ENCODE measurements around the gene SETBP1. TPM values are rescaled to one million over a fixed set of nuclear protein-coding genes. Genes with fewer than 3 reads are reported as not detected.

Gene SETBP1
- polyA plus RNA-seq, 2 donors, result 1.5 to 1.6 TPM

GRCh38 chr18:45050712-45051601 is 370.3 kb downstream of the SETBP1 start:
- H3K36me3 ChIP-seq (ENCODE audit: control insufficient read depth in 2 of 2, insufficient read depth in 2 of 2, low read length in 1 of 2), result no peaks in the 10 kb centered on the region
- no peaks in the 10 kb centered on the region for H3K9me3 ChIP-seq (ENCODE audit: control insufficient read depth in 2 of 2, insufficient read depth in 1 of 2, low read depth in 1 of 2, low read length in 1 of 2)
- 33 to 44% methylated on average over 3 of the region's 3 CpGs for WGBS, 2 donors
- no peaks in the 10 kb centered on the region for H3K27me3 ChIP-seq (ENCODE audit: control insufficient read depth in 1 of 2, insufficient read depth in 2 of 2, low read length in 2 of 2)
- H3K4me3 ChIP-seq (ENCODE audit: low read depth in 1 of 2, low read length in 2 of 2), result no peak overlapping the region
- no peak overlapping the region for H3K27ac ChIP-seq (ENCODE audit: low read depth in 2 of 2, low read length in 1 of 2)
- no peaks in the 10 kb centered on the region for H3K4me1 ChIP-seq (ENCODE audit: control insufficient read depth in 2 of 2, insufficient read depth in 2 of 2, low read length in 1 of 2)

GRCh38 chr18:45054636-45055035 is 373.9 kb downstream of the SETBP1 start:
- Histone ChIP-seq H3K27ac (ENCODE audit: low read depth in 2 of 2, low read length in 1 of 2) (no peak overlapping the region), H3K36me3 (ENCODE audit: control insufficient read depth in 2 of 2, insufficient read depth in 2 of 2, low read length in 1 of 2) (no peaks in the 10 kb centered on the region), H3K4me1 (ENCODE audit: control insufficient read depth in 2 of 2, insufficient read depth in 2 of 2, low read length in 1 of 2) (no peaks in the 10 kb centered on the region), H3K9me3 (ENCODE audit: control insufficient read depth in 2 of 2, insufficient read depth in 1 of 2, low read depth in 1 of 2, low read length in 1 of 2) (no peaks in the 10 kb centered on the region), H3K4me3 (ENCODE audit: low read depth in 1 of 2, low read length in 2 of 2) (no peak overlapping the region), H3K27me3 (ENCODE audit: control insufficient read depth in 1 of 2, insufficient read depth in 2 of 2, low read length in 2 of 2) (no peaks in the 10 kb centered on the region)
- 77 to 86% methylated on average over 3 of the region's 3 CpGs for whole genome bisulfite sequencing, 2 donors

- Histone ChIP-seq H3K27me3 (ENCODE audit: control insufficient read depth in 1 of 2, insufficient read depth in 2 of 2, low read length in 2 of 2) (no peaks in the 10 kb centered on the region), H3K4me1 (ENCODE audit: control insufficient read depth in 2 of 2, insufficient read depth in 2 of 2, low read length in 1 of 2) (no peaks in the 10 kb centered on the region), H3K9me3 (ENCODE audit: control insufficient read depth in 2 of 2, insufficient read depth in 1 of 2, low read depth in 1 of 2, low read length in 1 of 2) (no peaks in the 10 kb centered on the region), H3K4me3 (ENCODE audit: low read depth in 1 of 2, low read length in 2 of 2) (no peak overlapping the region), H3K27ac (ENCODE audit: low read depth in 2 of 2, low read length in 1 of 2) (no peak overlapping the region), H3K36me3 (ENCODE audit: control insufficient read depth in 2 of 2, insufficient read depth in 2 of 2, low read length in 1 of 2) (no peaks in the 10 kb centered on the region)
- WGBS, 2 donors, result 91 to 92% methylated on average over 1 of the region's 1 CpG
Observed at GRCh38 chr18:45055811-45056210, 375.1 kb downstream of the SETBP1 start.

GRCh38 chr18:45056926-45057325 is 376.2 kb downstream of the SETBP1 start:
- H3K4me1 ChIP-seq (ENCODE audit: control insufficient read depth in 2 of 2, insufficient read depth in 2 of 2, low read length in 1 of 2), result no peaks in the 10 kb centered on the region
- no peak overlapping the region for H3K27ac ChIP-seq (ENCODE audit: low read depth in 2 of 2, low read length in 1 of 2)
- H3K4me3 ChIP-seq (ENCODE audit: low read depth in 1 of 2, low read length in 2 of 2), result no peak overlapping the region
- H3K9me3 ChIP-seq (ENCODE audit: control insufficient read depth in 2 of 2, insufficient read depth in 1 of 2, low read depth in 1 of 2, low read length in 1 of 2), result no peaks in the 10 kb centered on the region
- H3K36me3 ChIP-seq (ENCODE audit: control insufficient read depth in 2 of 2, insufficient read depth in 2 of 2, low read length in 1 of 2), result no peaks in the 10 kb centered on the region
- H3K27me3 ChIP-seq (ENCODE audit: control insufficient read depth in 1 of 2, insufficient read depth in 2 of 2, low read length in 2 of 2), result no peaks in the 10 kb centered on the region

- H3K9me3 ChIP-seq (ENCODE audit: control insufficient read depth in 2 of 2, insufficient read depth in 1 of 2, low read depth in 1 of 2, low read length in 1 of 2), result no peaks in the 10 kb centered on the region
- no peaks in the 10 kb centered on the region for H3K27me3 ChIP-seq (ENCODE audit: control insufficient read depth in 1 of 2, insufficient read depth in 2 of 2, low read length in 2 of 2)
- H3K36me3 ChIP-seq (ENCODE audit: control insufficient read depth in 2 of 2, insufficient read depth in 2 of 2, low read length in 1 of 2), result no peaks in the 10 kb centered on the region
- no peak overlapping the region for H3K27ac ChIP-seq (ENCODE audit: low read depth in 2 of 2, low read length in 1 of 2)
- 70 to 72% methylated on average over 4 of the region's 4 CpGs for WGBS, 2 donors
- H3K4me1 ChIP-seq (ENCODE audit: control insufficient read depth in 2 of 2, insufficient read depth in 2 of 2, low read length in 1 of 2), result no peaks in the 10 kb centered on the region
- H3K4me3 ChIP-seq (ENCODE audit: low read depth in 1 of 2, low read length in 2 of 2), result no peak overlapping the region
Observed at GRCh38 chr18:45057955-45058600, 377.4 kb downstream of the SETBP1 start.

GRCh38 chr18:45059695-45060094 is 379.0 kb downstream of the SETBP1 start:
- Histone ChIP-seq H3K36me3 (ENCODE audit: control insufficient read depth in 2 of 2, insufficient read depth in 2 of 2, low read length in 1 of 2) (no peaks in the 10 kb centered on the region), H3K9me3 (ENCODE audit: control insufficient read depth in 2 of 2, insufficient read depth in 1 of 2, low read depth in 1 of 2, low read length in 1 of 2) (no peaks in the 10 kb centered on the region), H3K4me1 (ENCODE audit: control insufficient read depth in 2 of 2, insufficient read depth in 2 of 2, low read length in 1 of 2) (no peaks in the 10 kb centered on the region), H3K4me3 (ENCODE audit: low read depth in 1 of 2, low read length in 2 of 2) (no peak overlapping the region), H3K27me3 (ENCODE audit: control insufficient read depth in 1 of 2, insufficient read depth in 2 of 2, low read length in 2 of 2) (no peaks in the 10 kb centered on the region), H3K27ac (ENCODE audit: low read depth in 2 of 2, low read length in 1 of 2) (no peak overlapping the region)
- 56 to 72% methylated on average over 2 of the region's 2 CpGs for WGBS, 2 donors

- H3K4me3 ChIP-seq (ENCODE audit: low read depth in 1 of 2, low read length in 2 of 2), result no peak overlapping the region
- H3K36me3 ChIP-seq (ENCODE audit: control insufficient read depth in 2 of 2, insufficient read depth in 2 of 2, low read length in 1 of 2), result no peaks in the 10 kb centered on the region
- H3K27me3 ChIP-seq (ENCODE audit: control insufficient read depth in 1 of 2, insufficient read depth in 2 of 2, low read length in 2 of 2), result no peaks in the 10 kb centered on the region
- H3K4me1 ChIP-seq (ENCODE audit: control insufficient read depth in 2 of 2, insufficient read depth in 2 of 2, low read length in 1 of 2), result no peaks in the 10 kb centered on the region
- H3K9me3 ChIP-seq (ENCODE audit: control insufficient read depth in 2 of 2, insufficient read depth in 1 of 2, low read depth in 1 of 2, low read length in 1 of 2), result no peaks in the 10 kb centered on the region
- H3K27ac ChIP-seq (ENCODE audit: low read depth in 2 of 2, low read length in 1 of 2), result no peak overlapping the region
Observed at GRCh38 chr18:45060102-45060501, 379.4 kb downstream of the SETBP1 start.

- WGBS, 2 donors, result 79 to 84% methylated on average over 2 of the region's 2 CpGs
- H3K27ac ChIP-seq (ENCODE audit: low read depth in 2 of 2, low read length in 1 of 2), result no peak overlapping the region
- no peaks in the 10 kb centered on the region for H3K9me3 ChIP-seq (ENCODE audit: control insufficient read depth in 2 of 2, insufficient read depth in 1 of 2, low read depth in 1 of 2, low read length in 1 of 2)
Observed at GRCh38 chr18:45061359-45061758, 380.7 kb downstream of the SETBP1 start.

GRCh38 chr18:45063246-45064038 is 382.8 kb downstream of the SETBP1 start:
- Histone ChIP-seq H3K27me3 (ENCODE audit: control insufficient read depth in 1 of 2, insufficient read depth in 2 of 2, low read length in 2 of 2) (no peaks in the 10 kb centered on the region), H3K27ac (ENCODE audit: low read depth in 2 of 2, low read length in 1 of 2) (no peak overlapping the region), H3K36me3 (ENCODE audit: control insufficient read depth in 2 of 2, insufficient read depth in 2 of 2, low read length in 1 of 2) (no peaks in the 10 kb centered on the region), H3K9me3 (ENCODE audit: control insufficient read depth in 2 of 2, insufficient read depth in 1 of 2, low read depth in 1 of 2, low read length in 1 of 2) (no peaks in the 10 kb centered on the region), H3K4me1 (ENCODE audit: control insufficient read depth in 2 of 2, insufficient read depth in 2 of 2, low read length in 1 of 2) (no peaks in the 10 kb centered on the region), H3K4me3 (ENCODE audit: low read depth in 1 of 2, low read length in 2 of 2) (no peak overlapping the region)
- WGBS, 2 donors, result 92 to 93% methylated on average over 53 to 55 of the region's 55 CpGs

More at GRCh38 chr18:45061359-45061758, 380.7 kb downstream of the SETBP1 start:
- Histone ChIP-seq H3K4me3 (ENCODE audit: low read depth in 1 of 2, low read length in 2 of 2) (no peak overlapping the region), H3K27me3 (ENCODE audit: control insufficient read depth in 1 of 2, insufficient read depth in 2 of 2, low read length in 2 of 2) (no peaks in the 10 kb centered on the region), H3K4me1 (ENCODE audit: control insufficient read depth in 2 of 2, insufficient read depth in 2 of 2, low read length in 1 of 2) (no peaks in the 10 kb centered on the region), H3K36me3 (ENCODE audit: control insufficient read depth in 2 of 2, insufficient read depth in 2 of 2, low read length in 1 of 2) (no peaks in the 10 kb centered on the region)
